HepG2 (cell line): ENCODE data around the gene NPFFR1. TPM values are rescaled to one million over a fixed set of nuclear protein-coding genes. Genes with fewer than 3 reads are reported as not detected.

Experiments used
- ATAC-seq: fragments of 200-7000 bp; cut with Tn5 transposase; 3 replicates; pipeline ENCODE4 v1.9.1; 2020; ENCODE audit warnings: mild to moderate bottlenecking, moderate library complexity
- BruUV-seq: library from RNA; stranded (reverse); fragments of 400-500 nt; replicated peaks from 2 replicates; lab custom pipeline; 2021; lab: Mats Ljungman, UMichigan
- CTCF ChIA-PET: fragments of 300-600 bp; formaldehyde crosslinking; extraction: SDS; loops from one replicate; lab custom pipeline; 2021; ENCODE audit warnings: low total read pairs, inconsistent platforms, low intra/inter-chr PET ratio; lab: Yijun Ruan, JAX
- POLR2A ChIA-PET: fragments of 350-600 bp; sonication (Branson Sonifier 250); formaldehyde crosslinking; loops from one replicate; lab custom pipeline; 2020; ENCODE audit warnings: antibody characterized with exemption, inconsistent platforms; lab: Yijun Ruan, JAX
- DNase-seq: peaks from one replicate; pipeline ENCODE4 v3.0.0-alpha.2; 2015; ENCODE audit warnings: low spot score
- FAIRE-seq: peaks from 3 replicates; lab custom pipeline; 2011; peaks lifted over from hg19 to GRCh38; lab: Jason Lieb, UNC
- H2AFZ ChIP-seq: one replicate; pipeline ENCODE4 v1.6.1; 2011; ENCODE audit warnings: low read length, inconsistent platforms
- H3K27ac ChIP-seq: fragments of 300-600 bp; 3 replicates; pipeline ENCODE4 v1.8.0; 2011; ENCODE audit warnings: mixed run types, mild to moderate bottlenecking, mixed read lengths, low read length, inconsistent platforms; ENCODE audit not compliant: insufficient read depth; ENCODE audit errors: extremely low read length
- H3K27me3 ChIP-seq, 2 experiments: fragments of 200-600 bp in 1 of 2; 2 replicates in 1 of 2; 3 replicates in 1 of 2; pipeline versions ENCODE4 v1.6.0 to v1.8.0; 2011; ENCODE audit warnings: low read length in 2 of 2, mild to moderate bottlenecking in 2 of 2, moderate library complexity in 2 of 2, inconsistent platforms in 1 of 2; ENCODE audit not compliant: insufficient read depth in 2 of 2, control insufficient read depth in 1 of 2
- H3K36me3 ChIP-seq, 2 experiments: fragments of 200-600 bp in 1 of 2; replicated peaks in 1 of 2; 2 replicates in 1 of 2; 3 replicates in 1 of 2; pipeline versions ENCODE4 v1.5.1 to v1.8.0; 2011; ENCODE audit warnings: low read length in 2 of 2, inconsistent platforms in 1 of 2; ENCODE audit not compliant: insufficient read depth in 2 of 2, control insufficient read depth in 1 of 2
- H3K4me1 ChIP-seq: 2 replicates; pipeline ENCODE4 v1.5.1; 2012; ENCODE audit warnings: low read length, inconsistent platforms; ENCODE audit not compliant: insufficient read depth
- H3K4me2 ChIP-seq: 2 replicates; pipeline ENCODE4 v1.6.0; 2011; ENCODE audit warnings: low read depth, low read length, inconsistent platforms
- H3K4me3 ChIP-seq, 3 experiments: fragments of 200-600 bp in 1 of 3; sonication (generic), shearing (Covaris generic) in 1 of 3; replicated peaks in 1 of 3; 2 replicates each; pipeline ENCODE4 v1.5.1; 2011 to 2016; ENCODE audit warnings: low read length in 3 of 3, inconsistent platforms in 2 of 3, low read depth in 2 of 3, mild to moderate bottlenecking in 2 of 3, control low read depth in 1 of 3, mixed read lengths in 1 of 3; ENCODE audit not compliant: insufficient read depth in 1 of 3
- H3K79me2 ChIP-seq: one replicate; pipeline ENCODE4 v1.6.1; 2011; ENCODE audit warnings: low read length, inconsistent platforms; ENCODE audit not compliant: insufficient read depth
- H3K9ac ChIP-seq: 2 replicates; pipeline ENCODE4 v1.6.0; 2011; ENCODE audit warnings: mild to moderate bottlenecking, low read depth, low read length, inconsistent platforms; ENCODE audit not compliant: insufficient read depth
- H3K9me3 ChIP-seq: 2 replicates; pipeline ENCODE4 v1.5.1; 2012; ENCODE audit warnings: mild to moderate bottlenecking, low read length
- H4K20me1 ChIP-seq: 2 replicates; pipeline ENCODE4 v1.6.0; 2011; ENCODE audit warnings: inconsistent platforms, mild to moderate bottlenecking, low read length, moderate library complexity; ENCODE audit not compliant: insufficient read depth
- CAMTA2 ChIP-seq: sonication (generic); formaldehyde crosslinking; IDR thresholded peaks from 2 replicates; pipeline ENCODE4 v1.4.0; 2020; ENCODE audit warnings: mild to moderate bottlenecking, missing genetic modification reagents, borderline replicate concordance
- HNF4G ChIP-seq, 2 experiments: sonication (generic) in 1 of 2; formaldehyde crosslinking in 1 of 2; IDR thresholded peaks; 2 replicates each; pipeline versions ENCODE4 v1.4.0 to v1.6.1; 2011 to 2020; ENCODE audit warnings: borderline replicate concordance in 2 of 2, low read depth in 2 of 2, mild to moderate bottlenecking in 2 of 2, low read length in 1 of 2, missing genetic modification reagents in 1 of 2, moderate library complexity in 1 of 2
- MIER2 ChIP-seq: IDR thresholded peaks from 2 replicates; pipeline ENCODE4 v1.6.1; 2016; ENCODE audit warnings: missing biosample characterization, missing genetic modification reagents
- whole genome bisulfite sequencing: methylation state at CpG from one replicate; pipeline ENCODE4 v1.1.6; 2017; ENCODE audit warnings: low lambda C conversion rate; 5-methylcytosine and 5-hydroxymethylcytosine counted together
- in situ Hi-C: cut with HindIII; loops from 2 replicates; pipeline ENCODE4 v1.10.0; 2017; ENCODE audit warnings: low pct_unique_long_range_greater_than_20kb; ENCODE audit not compliant: extremely low pct_ligation_motif_present
- intact Hi-C: fragments of 100-400 bp; cut with micrococcal nuclease; formaldehyde crosslinking; loops from one replicate; pipeline ENCODE4 v1.10.0; 2022; ENCODE audit not compliant: unreplicated experiment
- polyA plus RNA-seq, 8 experiments: library from polyadenylated mRNA; depleted of rRNA in 3 of 8; stranded (reverse) in 7 of 8; unstranded in 1 of 8; fragments of >200 nt; fragmentation: Illumina TruSeq in 4 of 8; extraction: Trizol in 4 of 8; gene quantifications; 2 replicates each; pipeline versions ENCODE4 v1.2.1 to v1.2.3, GENCODE V29; 2011 to 2016; ENCODE audit warnings: low read depth in 4 of 8, missing spikeins in 1 of 8, mixed read lengths in 1 of 8; ENCODE audit not compliant: insufficient read depth in 1 of 8
- total RNA-seq, 5 experiments: library from RNA; depleted of rRNA; stranded (reverse); fragments of >200 nt; fragmentation: Illumina TruSeq; extraction: Trizol; gene quantifications; 2 replicates each; pipeline ENCODE4 v1.2.3, GENCODE V29; 2016; ENCODE audit warnings: low read depth in 1 of 5
- TF ChIP-seq, protein P1 (sequence below): sonication (generic); formaldehyde crosslinking; conservative IDR thresholded peaks from 2 replicates; pipeline ENCODE4 v1.8.1; 2023; ENCODE audit warnings: missing genetic modification reagents
- TF ChIP-seq, protein P2 (sequence below): sonication (generic); formaldehyde crosslinking; IDR thresholded peaks from 2 replicates; pipeline ENCODE4 v1.4.0; 2020; ENCODE audit warnings: missing genetic modification reagents

NPFFR1 gene
- total and polyA plus RNA-seq, 2 of the 13 experiments (the other 11 are each of a cell fraction or from before 2014, with no cell fraction given), result under 0.01 TPM; not detected in 1

DNA sequence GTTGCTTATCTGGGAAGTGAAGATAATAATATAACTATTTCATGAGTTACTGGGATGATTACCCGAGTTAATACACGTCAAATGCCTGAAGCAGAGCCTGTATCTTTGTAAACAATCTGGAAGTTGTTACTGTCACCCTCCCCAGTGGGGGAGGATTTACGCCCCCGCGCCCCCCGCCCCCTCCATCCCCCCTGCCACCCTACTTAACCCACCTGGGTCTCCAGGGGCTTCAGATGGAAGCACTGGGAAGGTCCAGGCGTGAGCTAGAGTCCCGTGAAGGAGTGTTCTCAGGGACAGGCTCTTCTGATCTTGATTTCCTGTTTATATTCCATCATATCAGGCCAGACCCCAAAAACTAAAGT, 49.9 kb downstream of the NPFFR1 start:
- ATAC-seq (no peak), DNase-seq (no peak), FAIRE-seq (no peak)
- no peaks in the 10 kb centered on the region; a peak in 1 of 5 replicates for H3K27me3 ChIP-seq
- peak overlapping the region; percentile 92 for H3K27ac ChIP-seq
- peak overlapping the region; percentile 54 to 86 (median 61) for H3K4me3 ChIP-seq
- no peaks in the 10 kb centered on the region for H3K9me3 ChIP-seq
- peaks cover 0 to 13% of the 10 kb centered on the region in 2 experiments; a peak in 4 of 5 replicates for H3K36me3 ChIP-seq
- POLR2A ChIA-PET, result interaction anchor here (0.6 to 3.0 kb wide), 19 partner anchors 10 to 208 kb away, joined by 3 to 22 read pairs (median 5); partner anchors contain the start of genes EIF4EBP2, SAR1A and TYSND1
- H2AFZ ChIP-seq, result peak overlapping the region; percentile 100
- peaks cover 63% of the 10 kb centered on the region for H3K4me1 ChIP-seq
- CTCF ChIA-PET, result no interaction called here
- peak overlapping the region; percentile 100 for H3K4me2 ChIP-seq
- in situ Hi-C loops (no loop called here), intact Hi-C loops (no loop called here)
- H4K20me1 ChIP-seq, result 0 out of 2 replicates have a peak, but pooled peaks cover 7% of the 10 kb centered on the region
- TF ChIP-seq, protein P1, sequence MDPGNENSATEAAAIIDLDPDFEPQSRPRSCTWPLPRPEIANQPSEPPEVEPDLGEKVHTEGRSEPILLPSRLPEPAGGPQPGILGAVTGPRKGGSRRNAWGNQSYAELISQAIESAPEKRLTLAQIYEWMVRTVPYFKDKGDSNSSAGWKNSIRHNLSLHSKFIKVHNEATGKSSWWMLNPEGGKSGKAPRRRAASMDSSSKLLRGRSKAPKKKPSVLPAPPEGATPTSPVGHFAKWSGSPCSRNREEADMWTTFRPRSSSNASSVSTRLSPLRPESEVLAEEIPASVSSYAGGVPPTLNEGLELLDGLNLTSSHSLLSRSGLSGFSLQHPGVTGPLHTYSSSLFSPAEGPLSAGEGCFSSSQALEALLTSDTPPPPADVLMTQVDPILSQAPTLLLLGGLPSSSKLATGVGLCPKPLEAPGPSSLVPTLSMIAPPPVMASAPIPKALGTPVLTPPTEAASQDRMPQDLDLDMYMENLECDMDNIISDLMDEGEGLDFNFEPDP (CRISPR knock-in tag), result 0 out of 2 replicates have a peak, but pooled peaks have one; percentile 6
- no peak for TF ChIP-seq CAMTA2
- TF ChIP-seq MIER2 (CRISPR knock-in tag), result peak; percentile 0; the same call in 1 of the 2 replicates
- TF ChIP-seq, protein P2, sequence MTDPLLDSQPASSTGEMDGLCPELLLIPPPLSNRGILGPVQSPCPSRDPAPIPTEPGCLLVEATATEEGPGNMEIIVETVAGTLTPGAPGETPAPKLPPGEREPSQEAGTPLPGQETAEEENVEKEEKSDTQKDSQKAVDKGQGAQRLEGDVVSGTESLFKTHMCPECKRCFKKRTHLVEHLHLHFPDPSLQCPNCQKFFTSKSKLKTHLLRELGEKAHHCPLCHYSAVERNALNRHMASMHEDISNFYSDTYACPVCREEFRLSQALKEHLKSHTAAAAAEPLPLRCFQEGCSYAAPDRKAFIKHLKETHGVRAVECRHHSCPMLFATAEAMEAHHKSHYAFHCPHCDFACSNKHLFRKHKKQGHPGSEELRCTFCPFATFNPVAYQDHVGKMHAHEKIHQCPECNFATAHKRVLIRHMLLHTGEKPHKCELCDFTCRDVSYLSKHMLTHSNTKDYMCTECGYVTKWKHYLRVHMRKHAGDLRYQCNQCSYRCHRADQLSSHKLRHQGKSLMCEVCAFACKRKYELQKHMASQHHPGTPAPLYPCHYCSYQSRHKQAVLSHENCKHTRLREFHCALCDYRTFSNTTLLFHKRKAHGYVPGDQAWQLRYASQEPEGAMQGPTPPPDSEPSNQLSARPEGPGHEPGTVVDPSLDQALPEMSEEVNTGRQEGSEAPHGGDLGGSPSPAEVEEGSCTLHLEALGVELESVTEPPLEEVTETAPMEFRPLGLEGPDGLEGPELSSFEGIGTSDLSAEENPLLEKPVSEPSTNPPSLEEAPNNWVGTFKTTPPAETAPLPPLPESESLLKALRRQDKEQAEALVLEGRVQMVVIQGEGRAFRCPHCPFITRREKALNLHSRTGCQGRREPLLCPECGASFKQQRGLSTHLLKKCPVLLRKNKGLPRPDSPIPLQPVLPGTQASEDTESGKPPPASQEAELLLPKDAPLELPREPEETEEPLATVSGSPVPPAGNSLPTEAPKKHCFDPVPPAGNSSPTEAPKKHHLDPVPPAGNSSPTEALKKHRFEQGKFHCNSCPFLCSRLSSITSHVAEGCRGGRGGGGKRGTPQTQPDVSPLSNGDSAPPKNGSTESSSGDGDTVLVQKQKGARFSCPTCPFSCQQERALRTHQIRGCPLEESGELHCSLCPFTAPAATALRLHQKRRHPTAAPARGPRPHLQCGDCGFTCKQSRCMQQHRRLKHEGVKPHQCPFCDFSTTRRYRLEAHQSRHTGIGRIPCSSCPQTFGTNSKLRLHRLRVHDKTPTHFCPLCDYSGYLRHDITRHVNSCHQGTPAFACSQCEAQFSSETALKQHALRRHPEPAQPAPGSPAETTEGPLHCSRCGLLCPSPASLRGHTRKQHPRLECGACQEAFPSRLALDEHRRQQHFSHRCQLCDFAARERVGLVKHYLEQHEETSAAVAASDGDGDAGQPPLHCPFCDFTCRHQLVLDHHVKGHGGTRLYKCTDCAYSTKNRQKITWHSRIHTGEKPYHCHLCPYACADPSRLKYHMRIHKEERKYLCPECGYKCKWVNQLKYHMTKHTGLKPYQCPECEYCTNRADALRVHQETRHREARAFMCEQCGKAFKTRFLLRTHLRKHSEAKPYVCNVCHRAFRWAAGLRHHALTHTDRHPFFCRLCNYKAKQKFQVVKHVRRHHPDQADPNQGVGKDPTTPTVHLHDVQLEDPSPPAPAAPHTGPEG (CRISPR knock-in tag), result no peak
- TF ChIP-seq HNF4G (IDR thresholded peaks at IDR 0.05; ENCODE audit: borderline replicate concordance, low read depth, low read length), result no peak
- 0 out of 2 replicates have a peak, but pooled peaks have one; percentile 2 for TF ChIP-seq HNF4G (CRISPR knock-in tag; IDR thresholded peaks at IDR 0.05; ENCODE audit: borderline replicate concordance, low read depth)
- peaks cover 34% of the 10 kb centered on the region for H3K79me2 ChIP-seq
- 18% methylated on average over 8 of the region's 8 CpGs for WGBS
- peak overlapping the region; percentile 87 for H3K9ac ChIP-seq
- BruUV-seq, result no TSS peak
